Adrenal gland (tissue), 12 donors: Measurements from ENCODE around the gene RBM26. TPM values are rescaled to one million over a fixed set of nuclear protein-coding genes. Genes with fewer than 3 reads are reported as not detected.

ENCODE experiments used
- DNase-seq, 7 donors: peaks; one replicate each; pipeline ENCODE4 v3.0.0-alpha.2; 2019 to 2020
- H3K27ac ChIP-seq, 5 donors: fragments of 200-600 bp; sonication (generic) in 4 of 5; 1 replicate in 3 of 5; 2 replicates in 2 of 5; pipeline versions ENCODE4 v1.5.1 to v1.8.0; 2016 to 2020; ENCODE audit warnings: mild to moderate bottlenecking in 1 of 5
- H3K27me3 ChIP-seq: fragments of 200-600 bp; 2 replicates; pipeline ENCODE4 v1.8.0; 2021
- H3K36me3 ChIP-seq, 2 donors: fragments of 200-600 bp; replicated peaks in 1 of 2; 1 replicate in 1 of 2; 2 replicates in 1 of 2; pipeline versions ENCODE4 v1.5.1 to v1.8.0; 2018 to 2022
- H3K4me1 ChIP-seq, 2 donors: fragments of 200-600 bp; replicated peaks in 1 of 2; 1 replicate in 1 of 2; 2 replicates in 1 of 2; pipeline versions ENCODE4 v1.5.1 to v1.8.0; 2018 to 2021
- H3K4me3 ChIP-seq, 4 donors: fragments of 200-600 bp; sonication (generic) in 3 of 4; one replicate each; pipeline ENCODE4 v1.5.1; 2016 to 2018
- H3K9me3 ChIP-seq, 3 donors: fragments of 200-600 bp; sonication (generic) in 1 of 3; replicated peaks in 1 of 3; 1 replicate in 2 of 3; 2 replicates in 1 of 3; pipeline versions ENCODE4 v1.5.1 to v1.8.0; 2016 to 2021
- POLR2A ChIP-seq, 2 donors: fragments of 450-650 bp; IDR thresholded peaks; one replicate each; pipeline ENCODE4 v1.6.1; 2017; ENCODE audit warnings: antibody characterized with exemption in 2 of 2, mild to moderate bottlenecking in 2 of 2, moderate library complexity in 1 of 2
- WGBS, 4 donors: extraction: QIAGEN DNeasy Blood & Tissue Kit in 2 of 4; methylation state at CpG; one replicate each; pipeline versions ENCODE4 v1.1.5 to v1.1.7; 2013 to 2017; 5-methylcytosine and 5-hydroxymethylcytosine counted together
- intact Hi-C, 2 donors: fragments of 100-400 bp; cut with DNase I; formaldehyde crosslinking; loops; one replicate each; pipeline versions ENCODE4 v1.14.1 to v1.15.0; 2022 to 2023
- polyA plus RNA-seq, 3 donors: library from polyadenylated mRNA; stranded (reverse); fragments of 200-250 nt in 2 of 3; fragments of 350-450 nt in 1 of 3; fragmentation: Illumina TruSeq in 1 of 3; extraction: RNeasy Lipid Tissue Mini Kit (QIAGEN cat#74804) in 1 of 3; gene quantifications; one replicate each; pipeline ENCODE4 v1.2.3, GENCODE V29; 2013 to 2014
- small RNA-seq, 2 donors: library from RNA; depleted of rRNA; stranded (forward); fragments of <200 nt; gene quantifications; one replicate each; pipeline ENCODE3, GENCODE V24; 2016
- total RNA-seq, 9 donors: library from RNA; depleted of rRNA in 4 of 9; stranded (reverse); fragments of >200 nt in 4 of 9; fragments of 120-200 nt in 1 of 9; fragmentation: NEBNext Ultra II Directional in 1 of 9; extraction: Animal tissue kit (Norgen Biotek cat#: 25700) in 1 of 9; gene quantifications; one replicate each; pipeline versions ENCODE4 v1.1.0 to v1.2.4, GENCODE V29; 2013 to 2023
- TF ChIP-seq, protein P1 (sequence below), 6 experiments: fragments of 450-650 bp in 4 of 6; fragments of 200-600 bp in 2 of 6; sonication (generic) in 1 of 6; IDR thresholded peaks; 1 replicate in 5 of 6; 2 replicates in 1 of 6; pipeline versions ENCODE4 v1.5.1 to v1.8.0; 2016 to 2021; ENCODE audit warnings: antibody characterized with exemption in 6 of 6, mild to moderate bottlenecking in 2 of 6, moderate library complexity in 1 of 6
- donor health status: healthy with polysubstance abuse.
- donor health status: Bipolar disorder and iron deficiency.
- donor health status: DM: yes; HTN: yes; CAD: no.
- donor health status: DM: no; HTN: no; CAD: no.
- donor health status: DM: no; HTN: no; CAD: no.
- donor health status: DM: yes; HTN: yes; CAD: no.

The RBM26 gene
- total and polyA plus RNA-seq, 12 donors: 18.7 to 62.5 (median 39.7) TPM

DNA sequence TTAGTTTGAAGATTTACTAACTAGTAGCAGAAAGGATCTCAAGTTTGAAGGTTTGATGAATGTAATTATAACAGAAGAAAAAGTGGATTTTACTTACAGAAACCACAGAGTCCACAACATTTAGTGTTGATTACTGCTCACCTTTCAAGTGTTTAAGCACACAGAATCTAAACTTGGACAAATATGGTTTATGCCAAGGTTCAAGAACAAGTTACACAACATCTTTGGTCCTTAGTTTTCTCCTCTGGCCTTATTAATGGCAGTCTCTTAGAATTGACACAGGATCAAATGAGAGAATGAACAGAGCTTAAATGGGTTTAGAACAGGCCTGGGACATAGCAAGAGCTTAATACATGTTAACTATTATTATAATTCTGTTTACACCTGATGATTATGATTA, 133.0 kb downstream of the RBM26 start:
- Histone ChIP-seq H3K4me1 (no peaks in the 10 kb centered on the region), H3K9me3 (no peaks in the 10 kb centered on the region), H3K27ac (no peak overlapping the region), H3K36me3 (no peaks in the 10 kb centered on the region), H3K27me3 (no peaks in the 10 kb centered on the region), H3K4me3 (no peak overlapping the region)
- TF ChIP-seq, protein P1, sequence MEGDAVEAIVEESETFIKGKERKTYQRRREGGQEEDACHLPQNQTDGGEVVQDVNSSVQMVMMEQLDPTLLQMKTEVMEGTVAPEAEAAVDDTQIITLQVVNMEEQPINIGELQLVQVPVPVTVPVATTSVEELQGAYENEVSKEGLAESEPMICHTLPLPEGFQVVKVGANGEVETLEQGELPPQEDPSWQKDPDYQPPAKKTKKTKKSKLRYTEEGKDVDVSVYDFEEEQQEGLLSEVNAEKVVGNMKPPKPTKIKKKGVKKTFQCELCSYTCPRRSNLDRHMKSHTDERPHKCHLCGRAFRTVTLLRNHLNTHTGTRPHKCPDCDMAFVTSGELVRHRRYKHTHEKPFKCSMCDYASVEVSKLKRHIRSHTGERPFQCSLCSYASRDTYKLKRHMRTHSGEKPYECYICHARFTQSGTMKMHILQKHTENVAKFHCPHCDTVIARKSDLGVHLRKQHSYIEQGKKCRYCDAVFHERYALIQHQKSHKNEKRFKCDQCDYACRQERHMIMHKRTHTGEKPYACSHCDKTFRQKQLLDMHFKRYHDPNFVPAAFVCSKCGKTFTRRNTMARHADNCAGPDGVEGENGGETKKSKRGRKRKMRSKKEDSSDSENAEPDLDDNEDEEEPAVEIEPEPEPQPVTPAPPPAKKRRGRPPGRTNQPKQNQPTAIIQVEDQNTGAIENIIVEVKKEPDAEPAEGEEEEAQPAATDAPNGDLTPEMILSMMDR (IDR thresholded peaks at IDR 0.05): no peak
- no peak for TF ChIP-seq POLR2A (IDR thresholded peaks at IDR 0.05)
- intact Hi-C loops: no loop called here
- no peak for DNase-seq

DNA sequence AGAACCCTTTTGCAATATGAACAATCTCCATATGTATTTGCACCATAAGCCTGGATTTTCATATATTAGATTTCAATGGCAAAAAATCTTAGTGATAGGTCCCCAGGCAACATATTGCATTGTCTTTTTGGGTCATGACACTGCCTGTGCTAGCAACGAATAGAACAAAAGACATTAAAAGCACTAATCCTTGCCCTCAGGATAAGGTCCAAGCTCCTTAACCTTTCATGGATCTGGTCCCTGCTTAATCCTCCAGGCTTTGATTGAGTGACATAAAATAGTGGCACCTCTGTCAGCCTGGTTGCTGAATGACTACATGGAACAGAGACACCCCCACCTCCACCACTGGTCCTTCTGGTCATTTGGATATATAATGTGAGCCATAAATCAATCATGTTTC, 134.4 kb downstream of the RBM26 start:
- H3K36me3 ChIP-seq: no peaks in the 10 kb centered on the region
- DNase-seq: no peak
- intact Hi-C loops: no loop called here
- no peak overlapping the region for H3K27ac ChIP-seq
- H3K9me3 ChIP-seq: no peaks in the 10 kb centered on the region
- 19 to 46% (median 32%) methylated on average over 1 of the region's 1 CpG for WGBS, 4 donors
- TF ChIP-seq POLR2A (IDR thresholded peaks at IDR 0.05): no peak
- TF ChIP-seq, protein P1 (IDR thresholded peaks at IDR 0.05): no peak
- no peaks in the 10 kb centered on the region for H3K4me1 ChIP-seq
- H3K27me3 ChIP-seq: no peaks in the 10 kb centered on the region
- H3K4me3 ChIP-seq: no peak overlapping the region

DNA sequence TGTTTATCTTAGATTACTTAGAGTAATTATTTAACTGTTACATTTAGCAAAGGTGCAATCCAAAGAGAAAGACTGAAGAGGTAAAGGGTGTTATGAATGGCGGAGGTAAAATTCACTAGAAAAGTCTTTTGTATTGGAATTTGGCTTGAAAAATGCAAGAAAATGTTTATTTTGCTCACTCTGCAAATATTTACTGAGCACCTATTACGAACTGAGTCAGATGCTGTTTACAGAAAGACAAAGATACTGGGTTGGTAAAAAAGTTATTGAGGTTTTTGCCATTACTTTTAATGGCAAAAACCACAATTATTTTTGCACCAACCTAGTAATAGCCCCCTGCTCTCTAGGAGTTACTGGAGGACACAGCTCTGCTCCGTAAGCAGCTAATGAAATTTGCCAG, 135.2 kb downstream of the RBM26 start:
- H3K27ac ChIP-seq: no peak overlapping the region
- H3K4me1 ChIP-seq: no peaks in the 10 kb centered on the region
- WGBS, 4 donors: 62 to 75% (median 70%) methylated on average over 3 of the region's 3 CpGs
- H3K36me3 ChIP-seq: no peaks in the 10 kb centered on the region
- no peaks in the 10 kb centered on the region for H3K27me3 ChIP-seq
- no peaks in the 10 kb centered on the region for H3K9me3 ChIP-seq
- intact Hi-C loops: no loop called here
- TF ChIP-seq POLR2A (IDR thresholded peaks at IDR 0.05): no peak
- TF ChIP-seq, protein P1 (IDR thresholded peaks at IDR 0.05): no peak
- H3K4me3 ChIP-seq: no peak overlapping the region
- no peak for DNase-seq

Small RNA genes within 50 kb of the gene (small RNA-seq; reads per million reads assigned to genes)
- gene RNA5SP33: 0 reads per million in 2 donors

Other genes with a start within 250 kb of the RBM26 start
- gene NDFIP2, start 74.9 kb upstream of the RBM26 start, total RNA-seq: 10 to 100 TPM; 16.4 to 62.1 (median 40.7) TPM
- 10 to 100 TPM in 1 of 3 donors, 1 to 10 TPM in 2; 5.2 to 50.7 (median 9.3) TPM for gene NDFIP2, start 74.9 kb upstream of the RBM26 start, polyA plus RNA-seq